ENCODE measurements around the gene NARF. TPM values are rescaled to one million over a fixed set of nuclear protein-coding genes. Genes with fewer than 3 reads are reported as not detected.
"Not testable (repeated sequence)": the region's sequence is repeated elsewhere in the genome, so short reads cannot be mapped to it uniquely, and the experiment has no call there.

Gene NARF
- 89.7 TPM for polyA plus RNA-seq (2013)

- under 1% methylated on average over 84 of the region's 85 CpGs for WGBS (ENCODE audit: insufficient coverage)
- H3K36me3 ChIP-seq (ENCODE audit: control insufficient read depth in 4 of 4, insufficient read depth in 4 of 4, low read length in 3 of 4): peaks cover 6 to 30% (median 25%) of the 10 kb centered on the region in 4 experiments
- H3K9me3 ChIP-seq (ENCODE audit: control extremely low read depth in 1 of 5, control insufficient read depth in 4 of 5, insufficient read depth in 2 of 5, low read depth in 1 of 5, low read length in 4 of 5): no peaks in the 10 kb centered on the region
- peaks cover 7 to 24% (median 19%) of the 10 kb centered on the region in 4 experiments for H3K4me1 ChIP-seq (ENCODE audit: control extremely low read depth in 1 of 4, control insufficient read depth in 4 of 4, insufficient read depth in 4 of 4, low read length in 3 of 4)
- peak within 1 kb of the TSS; percentile 95 to 98 for H3K27ac ChIP-seq (ENCODE audit: insufficient read depth in 1 of 2, low read depth in 1 of 2, low read length in 2 of 2, poor library complexity in 1 of 2, severe bottlenecking in 2 of 2)
- DNase-seq: peak; percentile 97 to 98 (median 98)
- CTCF ChIA-PET: interaction anchor here (0.9 to 1.3 kb wide), 2 partner anchors 9 to 96 kb away, joined by 3 to 4 read pairs; no protein-coding TSS in a partner anchor
- peak within 1 kb of the TSS; percentile 62 to 97 (median 85) for H3K4me3 ChIP-seq (ENCODE audit: control insufficient read depth in 1 of 7, extremely low read depth in 1 of 7, insufficient read depth in 4 of 7, low read depth in 2 of 7, low read length in 6 of 7)
- H3K27me3 ChIP-seq (replicated peaks in 2 of 5; ENCODE audit: control insufficient read depth in 4 of 5, insufficient read depth in 5 of 5, low read length in 4 of 5): no peaks in the 10 kb centered on the region
- POLR2A ChIA-PET: interaction anchor here (0.5 to 1.6 kb wide), 6 partner anchors 9 to 317 kb away, joined by 3 to 6 read pairs (median 4); partner anchors contain the start of gene FOXK2
Observed at GRCh38 chr17:82458179-82458884, at the start of gene NARF. NARF (plus strand) TSS chr17:82458741; CDS start chr17:82458804, 63 bp downstream.

GRCh38 chr17:82408938-82409318 is 49.6 kb upstream of the NARF start:
- Histone ChIP-seq H3K4me1 (ENCODE audit: control extremely low read depth in 1 of 4, control insufficient read depth in 4 of 4, insufficient read depth in 4 of 4, low read length in 3 of 4) (peaks cover 0 to 9% (median 7%) of the 10 kb centered on the region in 4 experiments), H3K27ac (ENCODE audit: insufficient read depth in 1 of 2, low read depth in 1 of 2, low read length in 2 of 2, poor library complexity in 1 of 2, severe bottlenecking in 2 of 2) (no peak overlapping the region), H3K36me3 (ENCODE audit: control insufficient read depth in 4 of 4, insufficient read depth in 4 of 4, low read length in 3 of 4) (peaks cover 7 to 23% (median 14%) of the 10 kb centered on the region in 4 experiments), H3K4me3 (ENCODE audit: control insufficient read depth in 1 of 7, extremely low read depth in 1 of 7, insufficient read depth in 4 of 7, low read depth in 2 of 7, low read length in 6 of 7) (no peak overlapping the region), H3K27me3 (replicated peaks in 2 of 5; ENCODE audit: control insufficient read depth in 4 of 5, insufficient read depth in 5 of 5, low read length in 4 of 5) (no peaks in the 10 kb centered on the region), H3K9me3 (ENCODE audit: control extremely low read depth in 1 of 5, control insufficient read depth in 4 of 5, insufficient read depth in 2 of 5, low read depth in 1 of 5, low read length in 4 of 5) (no peaks in the 10 kb centered on the region)
- POLR2A ChIA-PET: no interaction called here
- no peak for DNase-seq
- 97% methylated on average over 21 of the region's 21 CpGs for WGBS (ENCODE audit: insufficient coverage)
- CTCF ChIA-PET: interaction anchor here (1.1 to 2.0 kb wide), 4 partner anchors 11 to 123 kb away, joined by 3 to 7 read pairs (median 4); no protein-coding TSS in a partner anchor

GRCh38 chr17:82410014-82410716 is 48.4 kb upstream of the NARF start:
- ChIA-PET CTCF (interaction anchor here (0.8 to 2.3 kb wide), 7 partner anchors 9 to 169 kb away, joined by 3 to 9 read pairs (median 4); no protein-coding TSS in a partner anchor), POLR2A (interaction anchor here (0.6 kb wide), 1 partner anchor 42 kb away, joined by 10 read pairs; no protein-coding TSS in a partner anchor)
- no peak for DNase-seq
- Histone ChIP-seq H3K4me1 (ENCODE audit: control extremely low read depth in 1 of 4, control insufficient read depth in 4 of 4, insufficient read depth in 4 of 4, low read length in 3 of 4) (peaks cover 0 to 14% (median 10%) of the 10 kb centered on the region in 4 experiments), H3K4me3 (ENCODE audit: control insufficient read depth in 1 of 7, extremely low read depth in 1 of 7, insufficient read depth in 4 of 7, low read depth in 2 of 7, low read length in 6 of 7) (no peak overlapping the region), H3K27ac (ENCODE audit: insufficient read depth in 1 of 2, low read depth in 1 of 2, low read length in 2 of 2, poor library complexity in 1 of 2, severe bottlenecking in 2 of 2) (no peak overlapping the region), H3K9me3 (ENCODE audit: control extremely low read depth in 1 of 5, control insufficient read depth in 4 of 5, insufficient read depth in 2 of 5, low read depth in 1 of 5, low read length in 4 of 5) (no peaks in the 10 kb centered on the region), H3K36me3 (ENCODE audit: control insufficient read depth in 4 of 4, insufficient read depth in 4 of 4, low read length in 3 of 4) (peaks cover 7 to 19% (median 9%) of the 10 kb centered on the region in 4 experiments), H3K27me3 (replicated peaks in 2 of 5; ENCODE audit: control insufficient read depth in 4 of 5, insufficient read depth in 5 of 5, low read length in 4 of 5) (no peaks in the 10 kb centered on the region)
- WGBS (ENCODE audit: insufficient coverage): over 99% methylated on average over 12 of the region's 14 CpGs

GRCh38 chr17:82411396-82412053 is 47.0 kb upstream of the NARF start:
- ChIA-PET CTCF (interaction anchor here (0.7 to 2.3 kb wide), 4 partner anchors 11 to 170 kb away, joined by 3 to 9 read pairs (median 4); no protein-coding TSS in a partner anchor), POLR2A (no interaction called here)
- WGBS (ENCODE audit: insufficient coverage): 95% methylated on average over 22 of the region's 24 CpGs

GRCh38 chr17:82412081-82412480 is 46.5 kb upstream of the NARF start:
- POLR2A ChIA-PET: not testable (repeated sequence)
- WGBS (ENCODE audit: insufficient coverage): 97% methylated on average over 7 of the region's 16 CpGs

More at GRCh38 chr17:82411396-82412053, 47.0 kb upstream of the NARF start:
- Histone ChIP-seq H3K9me3 (ENCODE audit: control extremely low read depth in 1 of 5, control insufficient read depth in 4 of 5, insufficient read depth in 2 of 5, low read depth in 1 of 5, low read length in 4 of 5) (no peaks in the 10 kb centered on the region), H3K27me3 (replicated peaks in 2 of 5; ENCODE audit: control insufficient read depth in 4 of 5, insufficient read depth in 5 of 5, low read length in 4 of 5) (no peaks in the 10 kb centered on the region), H3K27ac (ENCODE audit: insufficient read depth in 1 of 2, low read depth in 1 of 2, low read length in 2 of 2, poor library complexity in 1 of 2, severe bottlenecking in 2 of 2) (no peak overlapping the region), H3K4me1 (ENCODE audit: control extremely low read depth in 1 of 4, control insufficient read depth in 4 of 4, insufficient read depth in 4 of 4, low read length in 3 of 4) (peaks cover 0 to 14% (median 10%) of the 10 kb centered on the region in 4 experiments), H3K4me3 (ENCODE audit: control insufficient read depth in 1 of 7, extremely low read depth in 1 of 7, insufficient read depth in 4 of 7, low read depth in 2 of 7, low read length in 6 of 7) (no peak overlapping the region), H3K36me3 (ENCODE audit: control insufficient read depth in 4 of 4, insufficient read depth in 4 of 4, low read length in 3 of 4) (peaks cover 7 to 18% (median 9%) of the 10 kb centered on the region in 4 experiments)
- DNase-seq: no peak

GRCh38 chr17:82412535-82413520 is 45.7 kb upstream of the NARF start:
- H3K36me3 ChIP-seq (ENCODE audit: control insufficient read depth in 4 of 4, insufficient read depth in 4 of 4, low read length in 3 of 4): peaks cover 7 to 18% (median 9%) of the 10 kb centered on the region in 4 experiments
- H3K4me1 ChIP-seq (ENCODE audit: control extremely low read depth in 1 of 4, control insufficient read depth in 4 of 4, insufficient read depth in 4 of 4, low read length in 3 of 4): peaks cover 3 to 11% (median 7%) of the 10 kb centered on the region in 4 experiments
- no peaks in the 10 kb centered on the region for H3K9me3 ChIP-seq (ENCODE audit: control extremely low read depth in 1 of 5, control insufficient read depth in 4 of 5, insufficient read depth in 2 of 5, low read depth in 1 of 5, low read length in 4 of 5)
- ChIA-PET CTCF (interaction anchor here (0.6 to 2.7 kb wide), 6 partner anchors 11 to 62 kb away, joined by 3 to 9 read pairs (median 4); partner anchors contain the start of gene UTS2R), POLR2A (no interaction called here)
- 93% methylated on average over 21 of the region's 29 CpGs for WGBS (ENCODE audit: insufficient coverage)
- H3K27ac ChIP-seq (ENCODE audit: insufficient read depth in 1 of 2, low read depth in 1 of 2, low read length in 2 of 2, poor library complexity in 1 of 2, severe bottlenecking in 2 of 2): no peak overlapping the region
- DNase-seq: no peak
- no peaks in the 10 kb centered on the region for H3K27me3 ChIP-seq (replicated peaks in 2 of 5; ENCODE audit: control insufficient read depth in 4 of 5, insufficient read depth in 5 of 5, low read length in 4 of 5)
- no peak overlapping the region for H3K4me3 ChIP-seq (ENCODE audit: control insufficient read depth in 1 of 7, extremely low read depth in 1 of 7, insufficient read depth in 4 of 7, low read depth in 2 of 7, low read length in 6 of 7)

More at GRCh38 chr17:82412081-82412480, 46.5 kb upstream of the NARF start:
- H3K9me3 ChIP-seq (ENCODE audit: control extremely low read depth in 1 of 5, control insufficient read depth in 4 of 5, insufficient read depth in 2 of 5, low read depth in 1 of 5, low read length in 4 of 5); H3K27me3 ChIP-seq (replicated peaks in 2 of 5; ENCODE audit: control insufficient read depth in 4 of 5, insufficient read depth in 5 of 5, low read length in 4 of 5); CTCF ChIA-PET; H3K4me3 ChIP-seq (ENCODE audit: control insufficient read depth in 1 of 7, extremely low read depth in 1 of 7, insufficient read depth in 4 of 7, low read depth in 2 of 7, low read length in 6 of 7); DNase-seq; H3K27ac ChIP-seq (ENCODE audit: insufficient read depth in 1 of 2, low read depth in 1 of 2, low read length in 2 of 2, poor library complexity in 1 of 2, severe bottlenecking in 2 of 2): not testable (repeated sequence)
- peaks cover 7 to 18% (median 9%) of the 10 kb centered on the region in 4 experiments for H3K36me3 ChIP-seq (ENCODE audit: control insufficient read depth in 4 of 4, insufficient read depth in 4 of 4, low read length in 3 of 4)
- H3K4me1 ChIP-seq (ENCODE audit: control extremely low read depth in 1 of 4, control insufficient read depth in 4 of 4, insufficient read depth in 4 of 4, low read length in 3 of 4): peaks cover 0 to 14% (median 9%) of the 10 kb centered on the region in 4 experiments

Measured in common myeloid progenitor, CD34-positive (primary cell).